ENCODE measurements around the gene LASP1. TPM values are rescaled to one million over a fixed set of nuclear protein-coding genes. Genes with fewer than 3 reads are reported as not detected.

The LASP1 gene
- total RNA-seq, 1 experiment from 2014 or later, result 137 TPM

- H3K9me3 ChIP-seq, result no peaks in the 10 kb centered on the region
- ChIA-PET CTCF (no interaction called here), POLR2A (interaction anchor here (1.3 kb wide), 1 partner anchor 19 kb away, joined by 5 read pairs; no protein-coding TSS in a partner anchor)
- peaks cover 10% of the 10 kb centered on the region; the same call in 1 of the 2 replicates for H3K4me1 ChIP-seq
- intact Hi-C loops (cut with micrococcal nuclease; ENCODE audit: unreplicated experiment), result no loop called here
- H3K27me3 ChIP-seq (replicated peaks; ENCODE audit: control insufficient read depth, insufficient read depth, low read length), result no peaks in the 10 kb centered on the region
- H3K36me3 ChIP-seq (ENCODE audit: control insufficient read depth, insufficient read depth, low read length), result peaks cover 7% of the 10 kb centered on the region
- no peaks in the 10 kb centered on the region for H3K9me3 Mint-ChIP-seq (ENCODE audit: unreplicated experiment)
- no peaks in the 10 kb centered on the region for H3K27me3 Mint-ChIP-seq (ENCODE audit: insufficient read depth, unreplicated experiment)
- no peak overlapping the region for H3K4me3 Mint-ChIP-seq (ENCODE audit: unreplicated experiment)
- no peak for DNase-seq
- no peak for TF ChIP-seq CTCF (IDR thresholded peaks at IDR 0.05; ENCODE audit: insufficient read depth in 1 of 2, low read depth in 1 of 2, low read length in 1 of 2, severe bottlenecking in 1 of 2, unreplicated experiment in 1 of 2)
- peaks cover 22% of the 10 kb centered on the region for H3K4me1 Mint-ChIP-seq (ENCODE audit: low read depth, unreplicated experiment)
- H3K36me3 Mint-ChIP-seq (ENCODE audit: insufficient read depth, unreplicated experiment), result peaks cover 98% of the 10 kb centered on the region
- no TSS peak for BruUV-seq (replicated peaks)
- no peak overlapping the region for H3K4me3 ChIP-seq (ENCODE audit: low read depth, low read length)
- H3K27ac Mint-ChIP-seq (ENCODE audit: unreplicated experiment), result peak overlapping the region; percentile 65
Observed at GRCh38 chr17:38848939-38849605, 20.8 kb upstream of the LASP1 start.

GRCh38 chr17:38850374-38850773 lies 19.5 kb upstream of the LASP1 start:
- Mint-ChIP-seq H3K27me3 (ENCODE audit: insufficient read depth, unreplicated experiment) (no peaks in the 10 kb centered on the region), H3K36me3 (ENCODE audit: insufficient read depth, unreplicated experiment) (peaks cover 91% of the 10 kb centered on the region), H3K4me3 (ENCODE audit: unreplicated experiment) (peak overlapping the region; percentile 100), H3K9me3 (ENCODE audit: unreplicated experiment) (no peaks in the 10 kb centered on the region), H3K4me1 (ENCODE audit: low read depth, unreplicated experiment) (peaks cover 22% of the 10 kb centered on the region), H3K27ac (ENCODE audit: unreplicated experiment) (no peak overlapping the region)
- H3K4me1 ChIP-seq, result peaks cover 10% of the 10 kb centered on the region; the same call in 1 of the 2 replicates
- no peak for TF ChIP-seq CTCF (IDR thresholded peaks at IDR 0.05; ENCODE audit: insufficient read depth in 1 of 2, low read depth in 1 of 2, low read length in 1 of 2, severe bottlenecking in 1 of 2, unreplicated experiment in 1 of 2)
- no peaks in the 10 kb centered on the region for H3K27me3 ChIP-seq (replicated peaks; ENCODE audit: control insufficient read depth, insufficient read depth, low read length)
- no peak for DNase-seq
- no peak overlapping the region for H3K4me3 ChIP-seq (ENCODE audit: low read depth, low read length)
- no TSS peak for BruUV-seq (replicated peaks)
- H3K36me3 ChIP-seq (ENCODE audit: control insufficient read depth, insufficient read depth, low read length), result peaks cover 7% of the 10 kb centered on the region
- ChIA-PET POLR2A (no interaction called here), CTCF (no interaction called here)
- H3K9me3 ChIP-seq, result no peaks in the 10 kb centered on the region
- intact Hi-C loops (cut with micrococcal nuclease; ENCODE audit: unreplicated experiment), result no loop called here

GRCh38 chr17:38851434-38851833 lies 18.4 kb upstream of the LASP1 start:
- peak overlapping the region; percentile 62 for H3K4me3 ChIP-seq (ENCODE audit: low read depth, low read length)
- TF ChIP-seq CTCF (IDR thresholded peaks at IDR 0.05; ENCODE audit: insufficient read depth in 1 of 2, low read depth in 1 of 2, low read length in 1 of 2, severe bottlenecking in 1 of 2, unreplicated experiment in 1 of 2), result no peak
- CTCF ChIA-PET, result no interaction called here
- H3K36me3 ChIP-seq (ENCODE audit: control insufficient read depth, insufficient read depth, low read length), result peaks cover 7% of the 10 kb centered on the region
- no TSS peak for BruUV-seq (replicated peaks)
- POLR2A ChIA-PET, result interaction anchor here (0.7 kb wide), 1 partner anchor 101 kb away, joined by 3 read pairs; no protein-coding TSS in a partner anchor
- Mint-ChIP-seq H3K4me1 (ENCODE audit: low read depth, unreplicated experiment) (peaks cover 22% of the 10 kb centered on the region), H3K27me3 (ENCODE audit: insufficient read depth, unreplicated experiment) (no peaks in the 10 kb centered on the region), H3K9me3 (ENCODE audit: unreplicated experiment) (no peaks in the 10 kb centered on the region), H3K36me3 (ENCODE audit: insufficient read depth, unreplicated experiment) (peaks cover 81% of the 10 kb centered on the region), H3K4me3 (ENCODE audit: unreplicated experiment) (peak overlapping the region; percentile 100), H3K27ac (ENCODE audit: unreplicated experiment) (peak overlapping the region; percentile 100)
- DNase-seq, result no peak
- intact Hi-C loops (cut with micrococcal nuclease; ENCODE audit: unreplicated experiment), result no loop called here
- no peaks in the 10 kb centered on the region for H3K9me3 ChIP-seq
- no peaks in the 10 kb centered on the region for H3K27me3 ChIP-seq (replicated peaks; ENCODE audit: control insufficient read depth, insufficient read depth, low read length)
- peaks cover 10% of the 10 kb centered on the region; the same call in 1 of the 2 replicates for H3K4me1 ChIP-seq
